ENCODE measurements around the gene SNRNP70. TPM values are rescaled to one million over a fixed set of nuclear protein-coding genes. Genes with fewer than 3 reads are reported as not detected.

The SNRNP70 gene
- total and polyA plus RNA-seq, 2 donors (not counting 3 experiments of a cell fraction or from before 2014, with no cell fraction given), result 215 to 300 TPM

GRCh38 chr19:49129238-49129583 lies 44.0 kb downstream of the SNRNP70 start:
- H3K4me1 ChIP-seq (ENCODE audit: control insufficient read depth, extremely low read depth, insufficient read depth, low read length), result no peaks in the 10 kb centered on the region
- H3K27ac ChIP-seq (ENCODE audit: insufficient read depth, low read depth, low read length), result no peak overlapping the region
- no peak overlapping the region for H2AFZ ChIP-seq (ENCODE audit: low read depth, low read length)
- no TSS peak for BruUV-seq (replicated peaks)
- ChIA-PET CTCF (interaction anchor here (1.1 to 2.0 kb wide), 4 partner anchors 15 to 79 kb away, joined by 3 to 7 read pairs (median 6); partner anchors contain the start of gene LIN7B), POLR2A (no interaction called here)
- TF ChIP-seq MYC (IDR thresholded peaks at IDR 0.05; ENCODE audit: low read depth, low read length), result no peak
- no peak for TF ChIP-seq GATA2 (IDR thresholded peaks at IDR 0.05; ENCODE audit: insufficient read depth, insufficient read length, low read depth, low read length)
- no peak for TF ChIP-seq FOS (IDR thresholded peaks at IDR 0.05; ENCODE audit: borderline replicate concordance, insufficient read depth, low read length)
- TF ChIP-seq POLR2AphosphoS5 (IDR thresholded peaks at IDR 0.05; ENCODE audit: insufficient read depth, low read depth, low read length), result no peak
- TF ChIP-seq POLR2A (IDR thresholded peaks at IDR 0.05; ENCODE audit: low read depth, low read length), result no peak
- no peak for TF ChIP-seq MAX (IDR thresholded peaks at IDR 0.05; ENCODE audit: insufficient read depth, insufficient read length)
- no peak for TF ChIP-seq CTCF (IDR thresholded peaks at IDR 0.05; ENCODE audit: extremely low read depth in 1 of 2, insufficient read depth in 1 of 2, low read depth in 1 of 2, low read length in 2 of 2)
- TF ChIP-seq EZH2 (IDR thresholded peaks at IDR 0.05; ENCODE audit: borderline replicate concordance, low read depth, low read length, severe bottlenecking), result no peak
- TF ChIP-seq JUN (IDR thresholded peaks at IDR 0.05; ENCODE audit: borderline replicate concordance, insufficient read depth, insufficient read length, low read depth), result no peak
- H3K9ac ChIP-seq (replicated peaks; ENCODE audit: extremely low read depth, insufficient read depth, low read length), result no peak overlapping the region
- H4K20me1 ChIP-seq (replicated peaks; ENCODE audit: control insufficient read depth, extremely low read depth, insufficient read depth, low read length), result no peaks in the 10 kb centered on the region
- dilution Hi-C loops (cut with MboI; ENCODE audit: extremely low pct_ligation_motif_present, low sequenced_read_pairs), result no loop called here
- peaks cover 0 to 8% of the 10 kb centered on the region in 2 experiments for H3K27me3 ChIP-seq (ENCODE audit: control insufficient read depth in 2 of 2, insufficient read depth in 2 of 2, low read length in 2 of 2)
- no peaks in the 10 kb centered on the region for H3K9me1 ChIP-seq (replicated peaks; ENCODE audit: control insufficient read depth, extremely low read depth, insufficient read depth, low read length)
- no peak overlapping the region for H3K4me2 ChIP-seq (ENCODE audit: insufficient read depth, low read length)
- H3K4me3 ChIP-seq (replicated peaks in 1 of 3; ENCODE audit: insufficient read depth in 1 of 3, low read depth in 1 of 3, low read length in 3 of 3), result no peak overlapping the region
- no peaks in the 10 kb centered on the region for H3K79me2 ChIP-seq (ENCODE audit: control insufficient read depth, insufficient read depth, low read length)
- intact Hi-C loops (cut with micrococcal nuclease), result loop anchor here (2.0 to 5.0 kb wide), 2 partner anchors 14 to 42 kb away; partner anchors contain the start of gene SNRNP70
- DNase-seq (ENCODE audit: low read depth, low spot score) (no peak), FAIRE-seq (no peak)
- H3K36me3 ChIP-seq (ENCODE audit: control insufficient read depth in 2 of 2, extremely low read depth in 1 of 2, insufficient read depth in 2 of 2, low read length in 2 of 2), result no peaks in the 10 kb centered on the region
- H3K9me3 ChIP-seq (replicated peaks; ENCODE audit: control insufficient read depth, insufficient read depth, low read length), result no peaks in the 10 kb centered on the region
